Suprapubic skin (tissue), 4 donors: Measurements from ENCODE around the gene LELP1.

Experiments
- EP300 ChIP-seq: sonication (generic); formaldehyde crosslinking; IDR thresholded peaks from one replicate; pipeline ENCODE4 v1.6.1; 2017; ENCODE audit warnings: antibody characterized with exemption
- POLR2A ChIP-seq, 2 donors: fragments of 450-650 bp; IDR thresholded peaks; one replicate each; pipeline ENCODE4 v1.6.1; 2017; ENCODE audit warnings: antibody characterized with exemption in 2 of 2, mild to moderate bottlenecking in 2 of 2, moderate library complexity in 2 of 2
- POLR2AphosphoS5 ChIP-seq, 3 donors: sonication (generic); formaldehyde crosslinking; IDR thresholded peaks; one replicate each; pipeline ENCODE4 v1.6.1; 2017; ENCODE audit warnings: antibody characterized with exemption in 3 of 3
- TF ChIP-seq, protein P1 (sequence below), 2 donors: fragments of 200-600 bp in 1 of 2; fragments of 450-650 bp in 1 of 2; sonication (generic) in 1 of 2; IDR thresholded peaks; one replicate each; pipeline ENCODE4 v1.5.1; 2016 to 2019; ENCODE audit warnings: antibody characterized with exemption in 2 of 2, mild to moderate bottlenecking in 1 of 2, moderate library complexity in 1 of 2

DNA sequence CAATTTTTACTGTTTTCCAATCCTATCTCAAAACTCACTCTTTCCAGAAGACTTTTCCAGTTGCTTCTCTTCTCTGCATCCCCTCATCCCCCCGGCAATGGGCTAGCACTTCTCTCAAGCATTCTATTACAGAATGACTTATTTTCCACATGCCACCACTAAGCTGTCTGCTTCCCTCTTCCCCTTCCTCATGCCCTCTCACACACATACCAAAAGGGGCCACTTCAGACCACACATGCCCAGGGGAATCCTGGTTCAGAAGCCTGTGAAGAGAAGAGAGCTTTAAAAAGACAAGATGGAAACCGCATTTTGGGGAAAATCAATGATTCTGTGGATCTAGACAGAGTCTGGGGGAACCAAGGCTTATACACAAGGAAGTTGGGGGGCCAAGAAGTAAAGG is 47.9 kb downstream of the LELP1 start:
- no peak for TF ChIP-seq POLR2A (IDR thresholded peaks at IDR 0.05)
- TF ChIP-seq, protein P1, sequence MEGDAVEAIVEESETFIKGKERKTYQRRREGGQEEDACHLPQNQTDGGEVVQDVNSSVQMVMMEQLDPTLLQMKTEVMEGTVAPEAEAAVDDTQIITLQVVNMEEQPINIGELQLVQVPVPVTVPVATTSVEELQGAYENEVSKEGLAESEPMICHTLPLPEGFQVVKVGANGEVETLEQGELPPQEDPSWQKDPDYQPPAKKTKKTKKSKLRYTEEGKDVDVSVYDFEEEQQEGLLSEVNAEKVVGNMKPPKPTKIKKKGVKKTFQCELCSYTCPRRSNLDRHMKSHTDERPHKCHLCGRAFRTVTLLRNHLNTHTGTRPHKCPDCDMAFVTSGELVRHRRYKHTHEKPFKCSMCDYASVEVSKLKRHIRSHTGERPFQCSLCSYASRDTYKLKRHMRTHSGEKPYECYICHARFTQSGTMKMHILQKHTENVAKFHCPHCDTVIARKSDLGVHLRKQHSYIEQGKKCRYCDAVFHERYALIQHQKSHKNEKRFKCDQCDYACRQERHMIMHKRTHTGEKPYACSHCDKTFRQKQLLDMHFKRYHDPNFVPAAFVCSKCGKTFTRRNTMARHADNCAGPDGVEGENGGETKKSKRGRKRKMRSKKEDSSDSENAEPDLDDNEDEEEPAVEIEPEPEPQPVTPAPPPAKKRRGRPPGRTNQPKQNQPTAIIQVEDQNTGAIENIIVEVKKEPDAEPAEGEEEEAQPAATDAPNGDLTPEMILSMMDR (IDR thresholded peaks at IDR 0.05) = no peak
- no peak for TF ChIP-seq POLR2AphosphoS5 (IDR thresholded peaks at IDR 0.05)
- no peak for TF ChIP-seq EP300
